GM23338 (cell line): ENCODE results near the gene THBS1. TPM values are rescaled to one million over a fixed set of nuclear protein-coding genes. Genes with fewer than 3 reads are reported as not detected.

Experiments used
- ATAC-seq: fragments of 200-7000 bp; cut with Tn5 transposase; 3 replicates; pipeline ENCODE4 v1.9.1; 2020
- DNase-seq: peaks from one replicate; pipeline ENCODE4 v3.0.0-alpha.2; 2015; ENCODE audit warnings: low spot score
- H2AFZ ChIP-seq: fragments of 200-600 bp; sonication (generic); 2 replicates; pipeline ENCODE4 v1.8.0; 2016; ENCODE audit warnings: antibody characterized with exemption, mild to moderate bottlenecking, moderate library complexity
- H3F3A ChIP-seq: fragments of 200-600 bp; sonication (generic); replicated peaks from 2 replicates; pipeline ENCODE4 v1.8.0; 2017; ENCODE audit warnings: antibody characterized with exemption, mixed run types, low read depth
- H3K27ac ChIP-seq: fragments of 200-600 bp; sonication (generic); 2 replicates; pipeline ENCODE4 v1.6.1; 2016; ENCODE audit warnings: low read depth
- H3K27me3 ChIP-seq: fragments of 200-600 bp; sonication (generic); 2 replicates; pipeline ENCODE4 v1.8.0; 2016; ENCODE audit warnings: mild to moderate bottlenecking, mixed run types, moderate library complexity; ENCODE audit not compliant: insufficient read depth
- H3K36me3 ChIP-seq: fragments of 200-600 bp; sonication (generic); 2 replicates; pipeline ENCODE4 v1.8.0; 2016; ENCODE audit warnings: mild to moderate bottlenecking; ENCODE audit not compliant: insufficient read depth
- H3K4me1 ChIP-seq: fragments of 200-600 bp; sonication (generic); 2 replicates; pipeline ENCODE4 v1.8.0; 2016; ENCODE audit warnings: mild to moderate bottlenecking, moderate library complexity; ENCODE audit not compliant: insufficient read depth
- H3K4me2 ChIP-seq: fragments of 200-600 bp; sonication (generic); 2 replicates; pipeline ENCODE4 v1.7.1; 2017; ENCODE audit warnings: mixed run types
- H3K4me3 ChIP-seq: fragments of 200-600 bp; sonication (generic); 2 replicates; pipeline ENCODE4 v1.6.1; 2016; ENCODE audit warnings: mixed run types
- H3K79me2 ChIP-seq: fragments of 200-600 bp; sonication (generic); replicated peaks from 2 replicates; pipeline ENCODE4 v1.8.0; 2017; ENCODE audit warnings: mild to moderate bottlenecking; ENCODE audit not compliant: insufficient read depth
- H3K9me2 ChIP-seq: fragments of 200-600 bp; sonication (generic); 2 replicates; pipeline ENCODE4 v1.8.0; 2017; ENCODE audit not compliant: insufficient read depth
- H4K20me1 ChIP-seq: fragments of 200-600 bp; sonication (generic); replicated peaks from 2 replicates; pipeline ENCODE4 v1.8.0; 2017; ENCODE audit warnings: mild to moderate bottlenecking; ENCODE audit not compliant: insufficient read depth
- H3K27ac Mint-ChIP-seq: 2 replicates; pipeline ENCODE4 v1.8.0; 2020; ENCODE audit warnings: inconsistent platforms, mild to moderate bottlenecking, moderate library complexity, mixed read lengths
- H3K27me3 Mint-ChIP-seq: 3 replicates; pipeline ENCODE4 v1.8.0; 2022; ENCODE audit warnings: low read depth, mild to moderate bottlenecking, moderate library complexity, mixed read lengths, inconsistent platforms; ENCODE audit not compliant: insufficient read depth, poor library complexity
- H3K36me3 Mint-ChIP-seq: 3 replicates; pipeline ENCODE4 v1.8.0; 2021; ENCODE audit warnings: low read depth, mild to moderate bottlenecking, inconsistent platforms, moderate library complexity, mixed read lengths
- H3K4me1 Mint-ChIP-seq: 3 replicates; pipeline ENCODE4 v1.8.0; 2020; ENCODE audit warnings: mild to moderate bottlenecking, inconsistent platforms, mixed read lengths
- H3K4me3 Mint-ChIP-seq: 3 replicates; pipeline ENCODE4 v1.8.0; 2021; ENCODE audit warnings: moderate library complexity, mild to moderate bottlenecking, inconsistent platforms, mixed read lengths
- H3K9me3 Mint-ChIP-seq: 3 replicates; pipeline ENCODE4 v1.8.0; 2020; ENCODE audit warnings: moderate library complexity, mild to moderate bottlenecking, inconsistent platforms, mixed read lengths
- CREB1 ChIP-seq: fragments of 250-450 bp; sonication (Bioruptor Pico); IDR thresholded peaks from 2 replicates; pipeline ENCODE4 v1.5.0; 2020; ENCODE audit warnings: low read depth, mild to moderate bottlenecking, moderate library complexity
- POLR2AphosphoS5 ChIP-seq: IDR thresholded peaks from 2 replicates; pipeline ENCODE4 v1.6.1; 2016; ENCODE audit warnings: antibody characterized with exemption, low read depth
- STAT1 ChIP-seq: IDR thresholded peaks from one replicate; pipeline ENCODE4 v1.6.1; 2016; ENCODE audit warnings: antibody characterized with exemption; ENCODE audit not compliant: unreplicated experiment
- polyA plus RNA-seq: library from polyadenylated mRNA; unstranded; fragments of >200 nt; fragmentation: Nextera tagmentation; extraction: Ambion mirVana; gene quantifications from 2 replicates; pipeline ENCODE4 v1.2.1, GENCODE V29; 2016
- total RNA-seq: library from RNA; depleted of rRNA; stranded (reverse); fragments of >200 nt; shearing (Covaris generic); gene quantifications from 2 replicates; pipeline ENCODE4 v1.2.3, GENCODE V29; 2014
- TF ChIP-seq, protein P1 (sequence below), 2 experiments: fragments of 200-600 bp in 1 of 2; sonication (generic) in 1 of 2; conservative IDR thresholded peaks; 2 replicates each; pipeline versions ENCODE4 v1.5.1 to v1.6.1; 2016 to 2017; ENCODE audit warnings: antibody characterized with exemption in 2 of 2, low read depth in 2 of 2, mild to moderate bottlenecking in 2 of 2, moderate library complexity in 1 of 2
- TF ChIP-seq, protein P2 (sequence below): fragments of 250-450 bp; sonication (Bioruptor Pico); IDR thresholded peaks from 2 replicates; pipeline ENCODE4 v1.5.0; 2020; ENCODE audit warnings: mild to moderate bottlenecking, moderate library complexity
- TF ChIP-seq, protein P3 (sequence below): IDR thresholded peaks from 2 replicates; pipeline ENCODE4 v1.6.1; 2016; ENCODE audit warnings: antibody characterized with exemption

THBS1 gene
- total and polyA plus RNA-seq, 2 experiments from 2014 or later: 21.7 to 81.9 TPM

DNA sequence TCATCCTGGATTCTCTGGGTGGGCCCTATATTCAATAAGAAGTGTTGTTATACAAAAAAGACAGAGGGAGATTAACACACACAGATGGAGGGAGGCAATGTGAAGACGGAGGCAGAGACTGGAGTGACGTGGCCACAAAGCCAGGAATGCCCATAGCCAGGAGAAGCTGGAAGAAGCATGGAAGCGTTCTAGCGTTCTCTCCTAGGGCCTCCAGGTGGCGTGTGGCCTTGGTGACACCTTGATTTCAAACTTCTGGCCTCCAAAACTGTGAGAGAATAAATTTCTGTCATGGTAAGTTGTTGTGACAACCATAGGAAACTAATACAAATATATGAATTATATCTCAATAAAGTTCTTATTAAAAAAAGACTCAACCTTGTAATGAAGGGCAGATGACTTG, 21.3 kb downstream of the THBS1 start:
- H3K36me3 Mint-ChIP-seq: no peaks in the 10 kb centered on the region
- Histone ChIP-seq H3K4me1 (no peaks in the 10 kb centered on the region), H3K27ac (no peak overlapping the region), H3K79me2 (no peaks in the 10 kb centered on the region), H3K36me3 (no peaks in the 10 kb centered on the region; the same call in 1 of the 2 replicates), H3K4me2 (no peak overlapping the region), H2AFZ (no peak overlapping the region), H3F3A (no peaks in the 10 kb centered on the region), H3K27me3 (no peaks in the 10 kb centered on the region), H3K9me2 (no peaks in the 10 kb centered on the region), H3K4me3 (no peak overlapping the region), H4K20me1 (no peaks in the 10 kb centered on the region)
- H3K9me3 Mint-ChIP-seq: no peaks in the 10 kb centered on the region
- no peak overlapping the region for H3K27ac Mint-ChIP-seq
- no peaks in the 10 kb centered on the region for H3K4me1 Mint-ChIP-seq
- peak; percentile 78 for DNase-seq
- TF ChIP-seq, protein P1, sequence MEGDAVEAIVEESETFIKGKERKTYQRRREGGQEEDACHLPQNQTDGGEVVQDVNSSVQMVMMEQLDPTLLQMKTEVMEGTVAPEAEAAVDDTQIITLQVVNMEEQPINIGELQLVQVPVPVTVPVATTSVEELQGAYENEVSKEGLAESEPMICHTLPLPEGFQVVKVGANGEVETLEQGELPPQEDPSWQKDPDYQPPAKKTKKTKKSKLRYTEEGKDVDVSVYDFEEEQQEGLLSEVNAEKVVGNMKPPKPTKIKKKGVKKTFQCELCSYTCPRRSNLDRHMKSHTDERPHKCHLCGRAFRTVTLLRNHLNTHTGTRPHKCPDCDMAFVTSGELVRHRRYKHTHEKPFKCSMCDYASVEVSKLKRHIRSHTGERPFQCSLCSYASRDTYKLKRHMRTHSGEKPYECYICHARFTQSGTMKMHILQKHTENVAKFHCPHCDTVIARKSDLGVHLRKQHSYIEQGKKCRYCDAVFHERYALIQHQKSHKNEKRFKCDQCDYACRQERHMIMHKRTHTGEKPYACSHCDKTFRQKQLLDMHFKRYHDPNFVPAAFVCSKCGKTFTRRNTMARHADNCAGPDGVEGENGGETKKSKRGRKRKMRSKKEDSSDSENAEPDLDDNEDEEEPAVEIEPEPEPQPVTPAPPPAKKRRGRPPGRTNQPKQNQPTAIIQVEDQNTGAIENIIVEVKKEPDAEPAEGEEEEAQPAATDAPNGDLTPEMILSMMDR (conservative IDR thresholded peaks at IDR 0.05; ENCODE audit: low read depth in 2 of 2): peak; percentile 67 to 74
- TF ChIP-seq, protein P2, sequence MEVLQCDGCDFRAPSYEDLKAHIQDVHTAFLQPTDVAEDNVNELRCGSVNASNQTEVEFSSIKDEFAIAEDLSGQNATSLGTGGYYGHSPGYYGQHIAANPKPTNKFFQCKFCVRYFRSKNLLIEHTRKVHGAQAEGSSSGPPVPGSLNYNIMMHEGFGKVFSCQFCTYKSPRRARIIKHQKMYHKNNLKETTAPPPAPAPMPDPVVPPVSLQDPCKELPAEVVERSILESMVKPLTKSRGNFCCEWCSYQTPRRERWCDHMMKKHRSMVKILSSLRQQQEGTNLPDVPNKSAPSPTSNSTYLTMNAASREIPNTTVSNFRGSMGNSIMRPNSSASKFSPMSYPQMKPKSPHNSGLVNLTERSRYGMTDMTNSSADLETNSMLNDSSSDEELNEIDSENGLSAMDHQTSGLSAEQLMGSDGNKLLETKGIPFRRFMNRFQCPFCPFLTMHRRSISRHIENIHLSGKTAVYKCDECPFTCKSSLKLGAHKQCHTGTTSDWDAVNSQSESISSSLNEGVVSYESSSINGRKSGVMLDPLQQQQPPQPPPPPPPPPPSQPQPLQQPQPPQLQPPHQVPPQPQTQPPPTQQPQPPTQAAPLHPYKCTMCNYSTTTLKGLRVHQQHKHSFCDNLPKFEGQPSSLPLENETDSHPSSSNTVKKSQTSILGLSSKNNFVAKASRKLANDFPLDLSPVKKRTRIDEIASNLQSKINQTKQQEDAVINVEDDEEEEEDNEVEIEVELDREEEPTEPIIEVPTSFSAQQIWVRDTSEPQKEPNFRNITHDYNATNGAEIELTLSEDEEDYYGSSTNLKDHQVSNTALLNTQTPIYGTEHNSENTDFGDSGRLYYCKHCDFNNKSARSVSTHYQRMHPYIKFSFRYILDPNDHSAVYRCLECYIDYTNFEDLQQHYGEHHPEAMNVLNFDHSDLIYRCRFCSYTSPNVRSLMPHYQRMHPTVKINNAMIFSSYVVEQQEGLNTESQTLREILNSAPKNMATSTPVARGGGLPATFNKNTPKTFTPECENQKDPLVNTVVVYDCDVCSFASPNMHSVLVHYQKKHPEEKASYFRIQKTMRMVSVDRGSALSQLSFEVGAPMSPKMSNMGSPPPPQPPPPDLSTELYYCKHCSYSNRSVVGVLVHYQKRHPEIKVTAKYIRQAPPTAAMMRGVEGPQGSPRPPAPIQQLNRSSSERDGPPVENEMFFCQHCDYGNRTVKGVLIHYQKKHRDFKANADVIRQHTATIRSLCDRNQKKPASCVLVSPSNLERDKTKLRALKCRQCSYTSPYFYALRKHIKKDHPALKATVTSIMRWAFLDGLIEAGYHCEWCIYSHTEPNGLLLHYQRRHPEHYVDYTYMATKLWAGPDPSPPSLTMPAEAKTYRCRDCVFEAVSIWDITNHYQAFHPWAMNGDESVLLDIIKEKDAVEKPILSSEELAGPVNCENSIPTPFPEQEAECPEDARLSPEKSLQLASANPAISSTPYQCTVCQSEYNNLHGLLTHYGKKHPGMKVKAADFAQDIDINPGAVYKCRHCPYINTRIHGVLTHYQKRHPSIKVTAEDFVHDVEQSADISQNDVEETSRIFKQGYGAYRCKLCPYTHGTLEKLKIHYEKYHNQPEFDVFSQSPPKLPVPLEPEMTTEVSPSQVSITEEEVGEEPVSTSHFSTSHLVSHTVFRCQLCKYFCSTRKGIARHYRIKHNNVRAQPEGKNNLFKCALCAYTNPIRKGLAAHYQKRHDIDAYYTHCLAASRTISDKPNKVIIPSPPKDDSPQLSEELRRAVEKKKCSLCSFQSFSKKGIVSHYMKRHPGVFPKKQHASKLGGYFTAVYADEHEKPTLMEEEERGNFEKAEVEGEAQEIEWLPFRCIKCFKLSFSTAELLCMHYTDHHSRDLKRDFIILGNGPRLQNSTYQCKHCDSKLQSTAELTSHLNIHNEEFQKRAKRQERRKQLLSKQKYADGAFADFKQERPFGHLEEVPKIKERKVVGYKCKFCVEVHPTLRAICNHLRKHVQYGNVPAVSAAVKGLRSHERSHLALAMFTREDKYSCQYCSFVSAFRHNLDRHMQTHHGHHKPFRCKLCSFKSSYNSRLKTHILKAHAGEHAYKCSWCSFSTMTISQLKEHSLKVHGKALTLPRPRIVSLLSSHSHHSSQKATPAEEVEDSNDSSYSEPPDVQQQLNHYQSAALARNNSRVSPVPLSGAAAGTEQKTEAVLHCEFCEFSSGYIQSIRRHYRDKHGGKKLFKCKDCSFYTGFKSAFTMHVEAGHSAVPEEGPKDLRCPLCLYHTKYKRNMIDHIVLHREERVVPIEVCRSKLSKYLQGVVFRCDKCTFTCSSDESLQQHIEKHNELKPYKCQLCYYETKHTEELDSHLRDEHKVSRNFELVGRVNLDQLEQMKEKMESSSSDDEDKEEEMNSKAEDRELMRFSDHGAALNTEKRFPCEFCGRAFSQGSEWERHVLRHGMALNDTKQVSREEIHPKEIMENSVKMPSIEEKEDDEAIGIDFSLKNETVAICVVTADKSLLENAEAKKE (CRISPR knock-in tag): peak; percentile 74
- TF ChIP-seq, protein P3, sequence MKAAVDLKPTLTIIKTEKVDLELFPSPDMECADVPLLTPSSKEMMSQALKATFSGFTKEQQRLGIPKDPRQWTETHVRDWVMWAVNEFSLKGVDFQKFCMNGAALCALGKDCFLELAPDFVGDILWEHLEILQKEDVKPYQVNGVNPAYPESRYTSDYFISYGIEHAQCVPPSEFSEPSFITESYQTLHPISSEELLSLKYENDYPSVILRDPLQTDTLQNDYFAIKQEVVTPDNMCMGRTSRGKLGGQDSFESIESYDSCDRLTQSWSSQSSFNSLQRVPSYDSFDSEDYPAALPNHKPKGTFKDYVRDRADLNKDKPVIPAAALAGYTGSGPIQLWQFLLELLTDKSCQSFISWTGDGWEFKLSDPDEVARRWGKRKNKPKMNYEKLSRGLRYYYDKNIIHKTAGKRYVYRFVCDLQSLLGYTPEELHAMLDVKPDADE: no peak
- TF ChIP-seq STAT1 (no peak), POLR2AphosphoS5 (no peak), CREB1 (CRISPR knock-in tag) (no peak)
- no peaks in the 10 kb centered on the region for H3K27me3 Mint-ChIP-seq
- ATAC-seq: peak; percentile 72
- H3K4me3 Mint-ChIP-seq: no peak overlapping the region
